AG04450 (cell line): ENCODE measurements around the gene C5orf46. TPM values are rescaled to one million over a fixed set of nuclear protein-coding genes. Genes with fewer than 3 reads are reported as not detected.
"Not testable (repeated sequence)": the region's sequence is repeated elsewhere in the genome, so short reads cannot be mapped to it uniquely, and the experiment has no call there.

ENCODE experiments used
- CTCF ChIA-PET: fragments of 300-600, 350-600 bp; formaldehyde crosslinking; extraction: SDS; loops from one replicate; lab custom pipeline; 2022; ENCODE audit warnings: antibody characterized with exemption, inconsistent platforms; lab: Charles Lee
- POLR2A ChIA-PET: fragments of 350-600 bp; formaldehyde crosslinking; extraction: SDS; loops from one replicate; lab custom pipeline; 2021; ENCODE audit warnings: antibody characterized with exemption, inconsistent platforms; lab: Yijun Ruan, JAX
- DNase-seq: peaks from one replicate; pipeline ENCODE4 v3.0.0-alpha.2; 2011; ENCODE audit warnings: low read depth, low spot score
- H3K27ac ChIP-seq: one replicate; pipeline ENCODE4 v1.5.1; 2012; ENCODE audit warnings: low read depth, low read length, control low read depth
- H3K27me3 ChIP-seq: one replicate; pipeline ENCODE4 v1.6.0; 2012; ENCODE audit warnings: low read length; ENCODE audit not compliant: control insufficient read depth, insufficient read depth
- H3K4me3 ChIP-seq: 2 replicates; pipeline ENCODE4 v1.5.1; 2011; ENCODE audit warnings: mild to moderate bottlenecking, low read depth, low read length, control low read depth
- H3K9me3 ChIP-seq: 2 replicates; pipeline ENCODE4 v1.5.1; 2012; ENCODE audit warnings: low read length; ENCODE audit not compliant: control insufficient read depth, insufficient read depth
- polyA plus RNA-seq: library from polyadenylated mRNA; depleted of rRNA; stranded (reverse); fragments of >200 nt; gene quantifications from 2 replicates; pipeline ENCODE4 v1.2.3, GENCODE V29; 2011
- TF ChIP-seq, protein P1 (sequence below): IDR thresholded peaks from 2 replicates; pipeline ENCODE4 v1.5.1; 2011; ENCODE audit warnings: low read depth, low read length, control low read depth, inconsistent platforms

C5orf46 gene
- polyA plus RNA-seq, 1 experiment = not detected

DNA sequence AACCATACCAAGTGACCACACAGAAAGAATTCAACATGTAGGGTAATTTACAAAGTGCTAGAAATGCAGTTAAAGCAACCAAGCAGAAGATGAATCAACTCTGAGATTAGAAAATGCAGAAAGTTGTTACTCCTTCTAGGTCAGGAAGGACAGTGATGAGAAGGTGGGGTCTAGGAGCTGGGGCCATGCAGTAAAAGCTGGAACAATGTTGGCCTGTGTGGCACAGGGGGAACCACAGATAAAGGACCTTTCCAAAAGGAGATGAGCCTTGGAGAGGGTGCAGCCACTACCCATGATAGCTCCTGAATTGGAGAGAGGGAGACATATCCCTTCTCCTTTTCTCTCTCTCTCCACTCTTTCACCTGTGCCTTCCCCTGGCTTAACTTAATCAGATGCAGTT is 30.2 kb downstream of the C5orf46 start:
- TF ChIP-seq, protein P1, sequence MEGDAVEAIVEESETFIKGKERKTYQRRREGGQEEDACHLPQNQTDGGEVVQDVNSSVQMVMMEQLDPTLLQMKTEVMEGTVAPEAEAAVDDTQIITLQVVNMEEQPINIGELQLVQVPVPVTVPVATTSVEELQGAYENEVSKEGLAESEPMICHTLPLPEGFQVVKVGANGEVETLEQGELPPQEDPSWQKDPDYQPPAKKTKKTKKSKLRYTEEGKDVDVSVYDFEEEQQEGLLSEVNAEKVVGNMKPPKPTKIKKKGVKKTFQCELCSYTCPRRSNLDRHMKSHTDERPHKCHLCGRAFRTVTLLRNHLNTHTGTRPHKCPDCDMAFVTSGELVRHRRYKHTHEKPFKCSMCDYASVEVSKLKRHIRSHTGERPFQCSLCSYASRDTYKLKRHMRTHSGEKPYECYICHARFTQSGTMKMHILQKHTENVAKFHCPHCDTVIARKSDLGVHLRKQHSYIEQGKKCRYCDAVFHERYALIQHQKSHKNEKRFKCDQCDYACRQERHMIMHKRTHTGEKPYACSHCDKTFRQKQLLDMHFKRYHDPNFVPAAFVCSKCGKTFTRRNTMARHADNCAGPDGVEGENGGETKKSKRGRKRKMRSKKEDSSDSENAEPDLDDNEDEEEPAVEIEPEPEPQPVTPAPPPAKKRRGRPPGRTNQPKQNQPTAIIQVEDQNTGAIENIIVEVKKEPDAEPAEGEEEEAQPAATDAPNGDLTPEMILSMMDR = no peak
- Histone ChIP-seq H3K9me3 (no peaks in the 10 kb centered on the region), H3K4me3 (no peak overlapping the region), H3K27ac (no peak overlapping the region), H3K27me3 (no peaks in the 10 kb centered on the region)
- POLR2A ChIA-PET = no interaction called here
- no peak for DNase-seq
- CTCF ChIA-PET = no interaction called here

DNA sequence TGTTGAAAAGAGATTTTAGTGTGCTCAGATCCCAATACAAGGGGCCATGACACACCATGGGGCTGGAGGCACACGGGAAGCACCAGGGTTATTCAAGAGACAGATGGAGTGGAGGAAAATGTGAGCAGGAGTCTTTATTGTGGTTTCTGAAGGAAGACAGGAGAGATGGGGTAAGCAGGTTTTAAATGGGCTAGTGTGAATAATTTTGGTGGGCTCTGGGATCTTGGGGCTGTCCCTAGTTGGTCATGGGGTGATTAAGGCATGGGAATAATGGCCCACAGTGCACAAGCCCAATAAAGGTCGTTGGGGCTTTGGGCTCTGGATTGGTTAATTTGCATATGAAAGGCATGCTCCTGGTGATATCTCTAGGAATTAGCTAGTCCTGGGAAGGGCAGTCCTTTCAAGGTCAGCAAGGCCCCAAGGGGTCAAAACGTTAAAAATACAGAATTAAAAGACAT is 31.4 kb downstream of the C5orf46 start:
- POLR2A ChIA-PET = no interaction called here
- DNase-seq = no peak
- H3K27me3 ChIP-seq = no peaks in the 10 kb centered on the region
- no peak overlapping the region for H3K4me3 ChIP-seq
- TF ChIP-seq, protein P1 = no peak
- CTCF ChIA-PET = no interaction called here
- H3K9me3 ChIP-seq = no peaks in the 10 kb centered on the region
- no peak overlapping the region for H3K27ac ChIP-seq

DNA sequence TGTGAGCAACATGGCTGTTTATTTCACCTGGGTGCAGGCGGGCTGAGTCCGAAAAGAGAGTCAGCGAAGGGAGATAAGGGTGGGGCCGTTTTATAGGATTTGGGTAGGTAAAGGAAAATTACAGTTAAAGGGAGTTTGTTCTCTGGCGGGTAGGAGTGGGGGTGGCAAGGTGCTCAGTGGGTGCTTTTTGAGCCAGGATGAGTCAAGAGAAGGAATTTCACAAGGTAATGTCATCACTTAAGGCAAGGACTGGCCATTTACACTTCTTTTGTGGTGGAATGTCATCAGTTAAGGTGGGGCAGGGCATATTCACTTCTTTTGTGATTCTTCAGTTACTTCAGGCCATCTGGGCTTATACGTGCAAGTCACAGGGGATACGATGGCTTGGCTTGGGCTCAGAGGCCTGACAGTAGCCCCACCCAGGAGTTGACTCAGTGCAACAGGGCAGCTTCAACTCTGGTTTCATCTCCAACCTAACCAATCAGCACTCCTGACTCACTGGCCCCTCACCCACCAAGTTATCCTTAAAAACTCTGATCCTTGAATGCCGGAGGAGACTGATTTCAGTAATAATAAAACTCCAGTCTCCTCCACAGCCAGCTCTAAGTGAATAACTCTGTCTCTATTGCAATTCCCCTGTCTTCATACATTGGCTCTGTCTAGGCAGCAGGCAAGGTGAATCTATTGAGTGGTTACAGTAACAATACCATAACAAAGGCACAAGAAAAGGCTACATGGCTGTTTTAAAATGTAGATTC is 32.0 kb downstream of the C5orf46 start:
- H3K27me3 ChIP-seq, DNase-seq, H3K4me3 ChIP-seq, H3K9me3 ChIP-seq, POLR2A ChIA-PET, H3K27ac ChIP-seq, CTCF ChIA-PET: not testable (repeated sequence)

DNA sequence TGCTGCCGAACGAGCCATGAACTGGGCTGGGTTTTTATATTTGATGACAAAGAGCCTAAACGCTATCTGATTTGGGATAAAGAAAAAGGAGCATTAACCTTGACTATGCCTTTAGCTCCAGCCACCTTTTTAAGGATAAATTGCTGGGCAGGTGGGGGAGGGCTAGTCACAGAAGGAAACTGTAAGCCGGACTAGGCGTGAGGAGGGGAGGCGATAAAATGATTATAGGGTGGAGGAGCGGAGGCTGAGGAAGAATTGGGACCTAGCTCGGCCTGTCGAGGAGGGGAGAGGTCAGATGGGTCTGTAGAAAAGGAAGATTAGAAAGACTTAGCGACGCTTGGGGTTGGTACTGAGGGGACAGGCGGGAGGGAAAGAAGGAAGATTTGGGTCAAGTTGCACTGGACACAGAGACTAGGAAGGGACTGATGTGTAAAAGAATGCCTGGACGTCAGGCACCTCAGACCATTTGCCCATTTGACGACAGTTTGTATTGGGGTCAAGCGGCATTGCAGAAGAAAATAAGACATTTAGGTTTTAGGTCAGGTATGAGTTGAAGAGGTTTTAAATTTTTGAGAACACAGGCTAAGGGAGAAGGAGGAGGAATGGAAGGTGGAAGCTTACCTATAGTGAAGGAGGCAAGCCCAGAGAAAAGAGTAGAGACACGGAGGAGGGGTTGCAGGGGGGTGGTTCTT is 33.4 kb downstream of the C5orf46 start:
- H3K9me3 ChIP-seq, CTCF ChIA-PET: not testable (repeated sequence)

DNA sequence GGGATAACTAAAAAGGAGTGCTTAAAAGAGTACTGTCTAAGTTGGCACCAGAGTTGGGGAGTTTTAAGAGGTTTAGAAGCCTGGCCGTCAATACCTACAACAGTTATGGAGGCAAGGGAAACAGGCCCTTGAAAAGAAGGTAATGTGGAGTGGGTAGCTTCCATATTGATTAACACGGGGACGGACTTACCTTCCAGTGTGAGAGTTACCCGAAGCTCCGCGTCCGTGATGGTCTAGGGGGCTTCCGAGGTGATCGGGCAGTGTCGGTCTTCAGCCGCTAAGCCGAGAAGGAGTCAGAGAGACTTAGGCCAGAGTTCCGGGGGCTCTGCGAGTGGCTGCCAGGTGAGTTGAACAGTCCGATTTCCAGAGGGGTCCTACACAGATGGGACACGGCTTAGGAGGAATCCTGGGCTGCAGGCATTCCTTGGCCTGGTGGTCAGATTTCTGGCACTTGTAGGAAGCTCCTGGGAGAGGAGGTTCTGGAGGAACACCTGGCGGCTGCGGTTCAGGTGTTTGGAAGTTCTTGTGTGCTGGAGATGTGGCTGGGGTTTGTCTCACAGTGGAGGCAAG is 34.3 kb downstream of the C5orf46 start:
- DNase-seq, POLR2A ChIA-PET, H3K27me3 ChIP-seq, H3K27ac ChIP-seq, H3K9me3 ChIP-seq, CTCF ChIA-PET, H3K4me3 ChIP-seq: not testable (repeated sequence)

More for the DNA sequence above, 33.4 kb downstream of the C5orf46 start:
- H3K27ac ChIP-seq, POLR2A ChIA-PET, H3K27me3 ChIP-seq, DNase-seq, H3K4me3 ChIP-seq: not testable (repeated sequence)

DNA sequence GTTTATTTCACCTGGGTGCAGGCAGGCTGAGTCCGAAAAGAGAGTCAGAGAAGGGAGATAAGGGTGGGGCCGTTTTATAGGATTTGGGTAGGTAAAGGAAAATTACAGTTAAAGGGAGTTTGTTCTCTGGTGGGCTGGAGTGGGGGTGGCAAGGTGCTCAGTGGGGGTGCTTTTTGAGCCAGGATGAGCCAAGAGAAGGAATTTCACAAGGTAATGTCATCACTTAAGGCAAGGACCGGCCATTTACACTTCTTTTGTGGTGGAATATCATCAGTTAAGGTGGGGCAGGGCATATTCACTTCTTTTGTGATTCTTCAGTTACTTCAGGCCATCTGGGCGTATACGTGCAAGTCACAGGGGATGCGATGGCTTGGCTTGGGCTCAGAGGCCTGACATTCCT is 36.4 kb downstream of the C5orf46 start:
- DNase-seq, CTCF ChIA-PET, H3K27me3 ChIP-seq, H3K9me3 ChIP-seq, POLR2A ChIA-PET, H3K27ac ChIP-seq, H3K4me3 ChIP-seq: not testable (repeated sequence)
